Left renal cortex interstitium (tissue), 4 donors: Measurements from ENCODE around the gene STIM2. TPM values are rescaled to one million over a fixed set of nuclear protein-coding genes. Genes with fewer than 3 reads are reported as not detected.
A peak's percentile ranks its signal among the peaks of the same experiment; 100 is the strongest.

Experiments
- DNase-seq, 4 donors: peaks; one replicate each; pipeline ENCODE4 v3.0.0-alpha.2; 2013; ENCODE audit warnings: low read depth in 4 of 4, low spot score in 2 of 4, missing footprints in 1 of 4
- polyA plus RNA-seq, 4 donors: library from polyadenylated mRNA; unstranded; fragments of 120-200 nt; gene quantifications; one replicate each; pipeline ENCODE4 v1.2.1, GENCODE V29; 2013; ENCODE audit not compliant: insufficient read length in 4 of 4

STIM2 gene
- polyA plus RNA-seq, 4 donors, result 30.2 to 45.4 (median 40.7) TPM

DNA sequence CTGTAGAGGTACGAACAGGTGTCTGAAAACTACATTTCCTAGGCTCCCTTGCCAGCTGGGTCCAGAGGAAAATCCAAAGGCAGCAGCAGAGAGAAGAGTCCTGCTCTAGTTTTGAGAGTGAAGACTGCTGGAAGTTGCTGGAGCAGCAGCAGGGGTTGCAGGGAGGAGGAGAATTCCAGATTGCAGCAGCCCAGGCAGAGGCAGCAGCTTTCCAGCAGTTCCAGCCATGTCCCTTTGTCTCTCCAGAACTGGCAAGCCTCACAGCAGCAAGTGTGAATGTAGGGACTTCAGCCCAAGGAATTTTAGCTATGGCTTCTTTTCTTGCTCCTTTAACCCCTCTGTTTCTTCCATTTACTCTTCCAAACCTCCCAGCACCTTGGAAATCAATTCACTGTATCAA lies 24.1 kb upstream of the STIM2 start:
- DNase-seq, result no peak

DNA sequence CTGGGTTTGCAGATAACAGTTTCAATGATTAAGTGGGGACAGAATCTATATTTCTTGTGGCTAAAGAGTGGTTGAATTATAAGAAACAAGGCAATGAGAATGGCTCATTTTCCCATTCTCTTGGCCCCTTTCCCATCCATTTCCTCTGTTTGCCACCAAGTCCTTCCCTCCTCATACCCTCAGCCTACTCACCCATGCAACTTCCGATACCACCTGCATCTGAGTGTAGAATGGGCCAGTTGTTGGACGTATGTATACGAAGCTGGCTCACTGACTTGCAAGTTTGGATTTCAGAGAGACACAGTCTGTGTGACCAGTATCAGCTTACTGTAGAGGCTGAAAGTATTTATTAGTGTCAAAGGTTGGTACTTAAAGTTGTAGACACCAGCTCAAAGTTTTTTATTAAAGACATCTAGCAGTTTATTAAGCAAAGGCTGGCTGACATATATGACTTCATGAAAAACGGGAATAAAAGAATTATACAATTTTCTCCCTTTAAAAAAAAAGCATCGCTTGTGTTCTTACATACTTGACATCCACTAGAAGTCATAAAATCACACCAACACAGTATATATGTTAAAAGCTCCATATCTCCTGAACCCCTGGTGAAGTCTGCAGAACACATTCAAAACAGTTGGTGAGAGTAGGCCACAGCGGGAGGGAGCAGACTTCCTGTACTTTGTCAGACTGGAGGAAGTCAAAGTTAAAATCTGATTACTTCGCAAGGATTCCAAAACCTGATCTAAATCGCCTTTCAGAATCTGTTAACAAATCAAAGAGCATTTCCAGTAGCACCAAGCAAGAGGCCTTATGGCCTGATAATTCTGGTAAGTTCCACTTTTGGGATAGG lies 22.4 kb upstream of the STIM2 start:
- no peak for DNase-seq

DNA sequence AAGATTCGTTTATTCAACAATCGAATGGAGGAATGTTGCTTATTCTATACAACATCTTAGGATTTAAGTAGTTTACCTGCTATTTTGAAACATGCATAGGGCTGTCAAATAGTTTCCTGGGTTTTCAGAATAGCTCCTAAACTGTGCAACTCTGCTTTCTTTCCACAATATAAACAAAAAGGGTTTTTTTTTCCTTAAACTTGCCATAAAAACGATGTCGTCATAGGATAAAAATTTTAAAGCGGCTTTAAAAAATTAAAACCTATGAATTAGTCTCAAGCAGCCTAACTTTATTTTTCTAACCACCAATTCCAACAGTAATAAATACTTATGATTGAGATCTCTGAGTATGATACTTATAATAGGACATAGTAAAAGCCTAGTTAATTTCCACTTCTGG lies 21.6 kb upstream of the STIM2 start:
- no peak for DNase-seq

DNA sequence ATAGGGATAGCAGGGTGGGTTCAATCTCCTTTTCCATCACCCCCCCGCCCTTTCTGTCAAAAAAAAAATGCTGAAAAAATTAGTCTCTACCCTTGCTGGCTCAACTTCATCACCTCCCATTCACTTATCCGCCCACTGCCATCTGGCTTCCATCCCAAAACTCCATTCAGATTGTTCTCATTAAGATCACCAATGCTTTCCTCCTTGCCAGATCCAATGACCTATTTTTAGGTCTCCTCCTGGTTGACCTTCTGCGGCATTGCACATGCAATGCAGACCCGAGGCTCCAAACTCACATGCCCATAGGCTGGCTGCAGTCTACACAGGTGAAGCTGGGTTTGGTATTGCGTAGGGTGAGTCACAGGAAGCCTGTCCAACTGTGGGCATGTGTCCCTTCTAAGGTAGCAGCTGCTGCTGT lies 21.1 kb upstream of the STIM2 start:
- DNase-seq, result no peak

DNA sequence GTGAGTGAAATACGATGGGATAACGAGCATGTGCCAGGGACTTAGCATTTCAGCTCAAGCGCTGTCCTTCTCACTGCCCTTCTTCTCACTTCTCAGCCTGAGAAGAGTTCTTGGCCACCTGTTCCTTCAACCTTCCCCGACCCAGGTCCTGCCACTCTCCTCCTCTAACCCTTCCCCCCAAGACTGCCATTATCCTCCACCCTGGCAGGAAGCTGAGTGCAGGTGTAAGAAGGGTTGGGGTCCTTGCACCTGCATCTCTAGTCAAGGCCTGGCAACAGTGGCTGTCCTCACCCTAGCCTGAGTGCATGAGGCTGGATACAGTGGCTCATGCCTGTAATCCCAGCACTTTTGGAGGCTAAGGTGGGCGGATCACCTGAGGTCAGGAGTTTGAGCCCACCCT lies 19.9 kb upstream of the STIM2 start:
- DNase-seq, result no peak

DNA sequence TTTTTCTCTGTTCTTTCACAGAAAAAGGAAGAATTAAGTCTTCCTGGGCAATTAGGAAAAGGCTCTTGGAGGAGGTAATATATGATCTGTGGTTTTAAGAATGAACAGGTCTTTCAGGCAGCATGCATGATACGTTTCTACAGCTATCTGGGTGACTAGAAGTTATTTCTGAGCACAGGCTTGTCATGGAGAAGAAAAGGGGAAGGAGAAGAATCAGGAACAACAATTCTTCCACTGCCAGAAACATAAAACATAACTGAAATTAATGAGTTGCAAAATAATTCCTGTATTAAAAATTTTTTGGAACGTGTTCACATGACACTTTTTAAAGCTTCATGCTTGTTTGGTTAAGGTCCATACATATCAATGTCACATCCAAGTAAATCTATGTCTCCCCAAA lies 17.7 kb upstream of the STIM2 start:
- DNase-seq, result no peak

DNA sequence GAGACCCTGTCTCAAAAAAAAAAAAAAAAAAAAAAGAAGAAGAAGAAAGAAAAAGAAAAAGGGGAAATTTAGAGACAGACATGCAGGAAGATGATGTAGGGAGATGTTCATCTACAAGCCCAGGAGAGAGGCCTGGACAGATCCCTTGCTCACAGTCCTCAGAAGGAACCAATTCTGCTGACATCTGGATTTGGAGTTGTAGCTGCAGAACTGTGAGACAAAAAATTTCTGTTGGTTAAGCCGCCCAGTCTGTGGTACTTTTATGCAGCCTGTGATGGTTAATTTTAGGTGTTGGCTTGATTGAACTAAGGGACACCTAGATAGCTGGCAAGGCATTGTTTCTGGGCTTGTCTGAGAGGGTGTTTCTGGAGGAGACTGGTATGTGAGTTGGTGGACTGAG lies 10.1 kb upstream of the STIM2 start:
- no peak for DNase-seq

DNA sequence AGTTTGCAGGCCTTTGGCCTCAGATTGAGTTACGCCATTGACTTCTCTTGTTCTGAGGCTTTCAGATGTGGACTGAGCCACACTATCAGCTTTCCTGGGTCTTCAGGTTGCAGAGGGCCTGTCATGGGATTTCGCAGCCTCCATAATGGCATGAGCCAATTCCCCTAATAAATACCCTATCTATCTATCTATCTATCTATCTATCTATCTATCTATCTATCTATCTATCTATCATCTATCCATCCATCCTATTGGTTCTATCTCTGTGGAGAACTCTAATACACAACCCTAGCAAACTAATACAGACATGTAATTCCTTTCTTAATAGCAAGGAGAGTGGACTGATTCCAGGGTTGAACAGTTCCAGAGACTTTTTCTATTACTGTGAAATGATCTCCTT lies 9.5 kb upstream of the STIM2 start:
- no peak for DNase-seq

DNA sequence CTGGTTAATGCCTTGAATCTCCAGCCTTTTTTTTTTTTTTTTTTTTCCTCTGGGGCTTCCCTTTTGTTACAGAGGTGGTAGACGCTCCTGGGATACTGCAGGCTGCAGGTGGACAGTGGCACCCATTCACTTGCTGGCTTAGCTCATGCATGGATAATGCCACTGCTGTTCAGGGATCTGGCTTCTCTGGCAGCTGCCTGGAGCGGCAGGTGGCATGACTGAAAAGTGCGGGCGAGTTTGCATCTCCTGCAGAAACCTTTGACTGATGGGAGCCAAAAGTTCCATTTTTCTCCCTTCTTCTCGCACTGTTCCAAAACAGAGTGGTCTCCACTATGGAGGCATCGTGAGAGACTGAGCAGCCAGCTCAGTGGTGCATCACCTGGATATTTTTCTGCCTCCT lies 5.9 kb upstream of the STIM2 start:
- DNase-seq, result no peak

DNA sequence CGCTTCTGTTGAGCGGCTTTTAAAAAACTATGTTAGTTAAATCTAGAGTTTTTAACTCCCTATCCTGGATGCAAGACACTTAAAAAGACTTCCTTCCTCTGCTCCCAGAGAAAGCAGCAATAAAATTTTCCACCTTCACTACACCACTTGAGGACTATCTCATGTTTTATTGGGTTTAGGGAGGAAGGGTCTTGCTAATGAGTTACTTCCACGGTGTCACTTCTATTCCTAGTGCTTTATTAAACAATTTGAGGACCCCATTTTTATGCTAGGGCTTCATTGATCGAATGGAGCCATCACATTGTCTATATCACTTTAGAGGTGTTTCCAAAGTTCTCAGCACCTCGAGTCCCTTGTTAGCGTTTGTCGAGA lies 3.7 kb upstream of the STIM2 start:
- no peak for DNase-seq

DNA sequence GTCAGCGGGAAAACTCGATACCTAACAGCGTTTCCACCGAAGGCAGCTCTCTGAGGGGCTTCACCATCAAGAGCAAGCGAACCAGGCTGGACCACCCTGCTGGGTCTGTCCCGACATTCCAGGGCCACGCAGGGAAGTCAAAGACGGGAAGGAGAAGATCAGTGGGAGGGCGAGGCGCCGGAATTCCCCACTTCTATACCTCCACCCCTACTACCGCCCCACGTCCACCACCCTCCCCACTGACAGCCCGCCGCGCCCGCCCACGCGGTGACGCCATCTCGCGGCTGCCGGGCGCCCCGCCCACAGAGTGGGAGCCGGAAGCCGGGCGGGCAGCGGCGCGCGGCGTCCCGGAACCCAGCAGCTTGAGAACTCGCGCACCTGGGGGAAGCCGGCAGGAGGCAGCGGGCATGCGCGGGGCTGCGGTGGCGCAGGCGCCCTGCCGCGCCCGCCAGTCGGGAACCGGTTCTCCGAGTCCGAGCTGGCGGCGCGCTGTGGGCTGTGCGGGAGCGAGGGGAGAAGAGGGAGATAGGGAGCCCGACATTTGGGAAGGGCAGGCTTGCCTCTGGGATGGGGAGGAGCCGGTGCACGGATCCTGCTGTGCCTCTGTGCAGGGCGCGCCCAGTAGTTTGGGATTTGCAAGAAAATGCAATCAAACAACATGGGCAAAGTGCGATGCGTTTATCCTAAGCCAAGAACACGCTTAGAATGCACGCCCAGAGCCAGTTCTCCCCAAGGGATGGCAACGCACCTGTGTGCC lies 3.2 kb upstream of the STIM2 start:
- DNase-seq, result peak in 3 of 4 donors; percentile 70 to 78 (median 77)

DNA sequence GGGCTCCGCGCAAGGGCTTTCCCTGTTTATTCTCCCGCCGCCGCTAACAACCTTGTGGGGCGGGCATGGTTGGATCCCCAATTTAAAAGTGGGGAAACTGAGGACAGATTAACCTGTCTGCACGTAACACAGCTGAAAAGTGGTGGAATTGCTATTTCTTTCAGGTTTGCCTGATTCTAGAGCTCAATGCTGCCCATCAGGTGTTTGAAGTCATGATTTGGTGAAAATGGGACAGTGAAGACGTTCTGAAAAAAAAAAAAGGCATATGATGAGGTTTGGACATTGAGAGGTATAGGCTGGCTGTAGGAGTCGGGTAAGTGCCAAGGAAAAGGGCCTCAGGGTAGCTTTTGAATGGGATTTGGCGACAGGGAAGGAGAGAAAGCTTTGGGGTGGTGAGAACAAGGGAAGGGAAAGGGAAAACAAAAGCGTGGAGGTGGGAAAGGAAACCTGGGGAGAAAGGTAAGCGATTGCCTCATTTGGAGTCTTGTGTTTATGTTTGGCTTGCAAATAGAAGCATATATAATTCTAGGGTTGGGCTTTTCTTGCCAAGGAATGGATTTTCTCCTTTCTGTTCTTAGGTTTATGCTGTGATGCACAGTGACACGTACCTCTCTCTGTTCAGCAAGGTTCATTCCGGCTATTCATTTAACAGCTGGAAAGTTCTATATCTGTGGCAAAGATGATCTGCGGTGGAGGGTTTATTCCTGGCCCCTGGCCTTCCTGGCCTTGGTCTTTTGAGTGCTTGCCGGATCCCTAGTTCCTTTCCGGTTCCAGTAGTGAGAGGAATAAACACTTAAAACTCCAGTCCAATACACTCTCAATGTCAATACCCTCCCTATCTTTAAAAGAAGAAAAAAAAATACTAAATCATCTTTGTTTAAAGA lies 2.4 kb upstream of the STIM2 start:
- no peak for DNase-seq

DNA sequence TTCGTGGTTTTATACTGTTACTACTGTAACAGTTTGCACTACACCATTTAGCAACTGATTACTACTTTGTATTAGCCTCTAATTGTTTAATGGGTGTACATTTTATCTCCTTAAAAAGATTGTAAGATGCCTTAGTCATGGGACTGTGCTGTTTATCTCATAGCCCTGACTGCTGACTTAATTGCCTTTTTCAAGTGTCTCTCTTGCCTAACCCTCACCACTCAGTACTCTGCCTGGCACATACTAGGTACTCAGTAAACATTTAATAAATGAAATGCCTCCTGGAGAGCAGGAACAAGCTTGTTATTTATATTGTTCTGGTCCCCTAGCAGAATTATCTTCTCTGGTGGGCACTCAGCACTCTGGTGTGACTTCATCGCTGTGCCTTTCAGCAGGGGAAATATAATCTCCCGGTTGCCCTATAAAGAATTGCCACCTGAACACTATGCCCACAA lies 1.7 kb upstream of the STIM2 start:
- no peak for DNase-seq

DNA sequence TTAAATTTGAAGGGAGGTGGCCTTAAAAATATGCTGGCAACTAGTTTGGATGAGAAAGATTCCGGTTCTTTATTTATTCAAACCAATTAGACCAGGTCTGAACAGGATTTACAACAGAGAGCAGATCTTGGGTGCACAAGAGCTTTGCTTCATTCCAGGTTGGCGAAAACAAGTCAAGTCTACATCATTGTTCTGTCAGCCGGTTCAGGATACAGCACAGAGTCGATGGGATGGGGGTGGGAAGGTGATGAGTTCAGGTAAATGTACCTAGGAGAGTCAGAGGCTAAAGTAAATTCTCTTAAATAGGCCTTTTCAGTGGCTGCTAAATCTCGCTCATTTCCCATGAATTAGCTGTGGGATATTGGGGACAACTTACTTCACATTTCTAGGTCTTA lies 882 bp upstream of the STIM2 start:
- no peak for DNase-seq

DNA sequence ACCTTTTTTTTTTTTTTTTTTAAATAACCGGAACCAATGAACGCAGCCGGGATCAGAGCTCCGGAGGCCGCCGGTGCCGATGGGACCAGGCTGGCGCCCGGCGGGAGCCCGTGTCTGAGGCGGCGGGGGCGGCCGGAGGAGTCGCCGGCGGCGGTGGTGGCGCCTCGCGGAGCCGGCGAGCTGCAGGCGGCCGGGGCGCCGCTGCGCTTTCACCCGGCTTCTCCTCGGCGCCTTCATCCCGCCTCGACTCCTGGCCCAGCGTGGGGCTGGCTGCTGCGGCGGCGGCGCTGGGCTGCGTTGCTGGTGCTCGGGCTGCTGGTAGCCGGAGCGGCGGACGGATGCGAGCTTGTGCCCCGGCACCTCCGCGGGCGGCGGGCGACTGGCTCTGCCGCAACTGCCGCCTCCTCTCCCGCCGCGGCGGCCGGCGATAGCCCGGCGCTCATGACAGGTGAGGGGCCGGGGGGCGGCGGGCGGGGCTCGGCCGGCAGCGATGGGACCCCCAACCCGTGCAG lies 337 bp downstream of the STIM2 start:
- no peak for DNase-seq

DNA sequence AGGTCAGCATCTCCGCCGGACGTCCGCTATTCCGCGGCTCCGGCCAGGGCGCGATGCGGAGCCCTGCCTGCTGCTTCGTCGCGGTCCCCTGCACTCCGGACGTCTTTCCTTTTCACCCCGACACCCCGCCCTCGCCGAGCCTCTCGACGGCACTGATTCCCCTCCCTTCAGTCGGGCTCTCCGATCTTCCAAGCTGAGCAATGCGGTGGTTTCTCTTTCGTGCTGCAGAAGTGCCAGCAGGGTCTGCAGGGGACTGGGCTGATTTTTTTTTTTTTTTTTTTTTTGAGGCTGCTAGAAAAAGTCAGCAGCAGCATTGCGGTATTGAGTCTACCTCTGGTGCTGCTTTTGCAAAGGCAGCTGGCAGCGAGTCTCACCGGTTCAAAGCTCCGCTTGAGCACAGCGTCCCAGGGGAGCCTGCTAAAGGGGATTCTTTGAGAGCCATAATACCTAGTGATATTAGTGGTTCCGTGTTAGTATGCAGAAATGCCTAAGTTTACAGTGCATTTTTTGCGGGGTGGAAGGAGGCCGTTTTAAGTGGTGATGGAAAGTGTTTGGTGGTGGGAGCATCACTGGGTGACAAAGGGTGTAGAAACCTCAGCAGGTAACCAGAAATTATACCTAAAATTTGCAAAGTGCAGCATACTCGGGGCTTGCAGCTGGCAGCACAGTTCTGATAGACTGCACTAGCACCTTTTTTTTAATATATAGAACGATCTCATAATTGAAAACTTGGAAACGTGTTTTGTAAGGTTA lies 969 bp downstream of the STIM2 start:
- peak in 2 of 4 donors; percentile 68 to 70 for DNase-seq

DNA sequence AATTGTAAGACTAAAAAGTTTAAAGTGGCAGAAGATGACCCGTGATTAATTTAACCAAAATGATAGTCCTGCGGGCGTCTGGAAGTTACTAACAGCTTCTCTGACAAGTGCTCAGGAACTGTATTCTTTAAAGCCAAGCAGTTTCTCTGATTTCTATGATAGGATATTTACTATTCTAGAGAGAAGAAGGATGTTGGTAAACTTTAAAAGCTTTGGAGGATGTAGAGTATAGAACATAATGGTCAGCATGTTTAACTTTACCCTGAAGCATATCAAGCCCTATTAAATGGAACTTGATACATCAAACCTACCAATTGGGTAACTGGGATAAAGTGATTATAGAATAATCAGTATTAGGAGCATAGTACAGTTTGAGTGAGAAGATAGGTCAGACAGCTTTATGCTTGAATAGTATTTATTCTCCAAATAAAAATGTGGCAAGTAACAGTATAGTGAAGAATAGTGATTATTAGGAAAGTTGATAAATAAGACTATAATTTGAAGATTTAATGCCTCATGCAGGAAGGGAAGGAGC lies 1.8 kb downstream of the STIM2 start:
- no peak for DNase-seq

DNA sequence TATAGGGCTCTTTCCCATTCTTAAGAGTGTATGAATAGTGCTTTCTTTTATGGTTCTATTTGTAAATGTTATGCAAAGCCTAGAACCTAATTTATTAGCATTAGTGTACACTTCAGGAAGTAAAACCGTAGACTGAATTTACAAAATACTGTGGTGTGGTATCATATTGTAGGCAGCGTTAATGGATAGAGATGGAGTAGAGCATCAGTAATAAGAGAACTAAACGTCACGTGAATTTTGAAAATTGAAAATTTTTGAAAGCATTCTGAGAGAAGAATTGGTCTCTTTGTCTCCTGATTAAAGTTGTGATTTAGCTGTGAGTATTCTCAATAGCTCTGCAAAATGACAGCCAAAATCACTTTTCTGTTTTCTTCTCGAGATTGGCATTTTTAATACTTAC lies 2.9 kb downstream of the STIM2 start:
- no peak for DNase-seq

DNA sequence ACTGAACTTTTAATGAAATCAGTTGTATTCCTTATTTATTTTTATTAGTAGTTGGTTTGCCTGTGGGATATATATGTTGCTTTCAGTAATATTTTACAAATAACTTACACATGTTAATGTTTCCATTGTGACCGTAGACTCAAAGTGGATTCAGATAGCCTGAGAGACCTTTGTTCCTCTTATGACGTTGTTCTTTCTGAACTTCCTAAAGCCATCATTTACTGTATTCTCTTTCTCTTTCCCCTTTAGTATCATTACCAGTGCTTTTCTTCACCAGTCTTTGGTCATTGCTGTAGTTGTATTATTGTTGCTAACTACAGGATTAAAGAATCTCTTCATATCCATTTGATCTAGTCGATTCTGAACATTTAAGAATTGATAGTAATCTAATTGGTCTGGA lies 4.3 kb downstream of the STIM2 start:
- no peak for DNase-seq

DNA sequence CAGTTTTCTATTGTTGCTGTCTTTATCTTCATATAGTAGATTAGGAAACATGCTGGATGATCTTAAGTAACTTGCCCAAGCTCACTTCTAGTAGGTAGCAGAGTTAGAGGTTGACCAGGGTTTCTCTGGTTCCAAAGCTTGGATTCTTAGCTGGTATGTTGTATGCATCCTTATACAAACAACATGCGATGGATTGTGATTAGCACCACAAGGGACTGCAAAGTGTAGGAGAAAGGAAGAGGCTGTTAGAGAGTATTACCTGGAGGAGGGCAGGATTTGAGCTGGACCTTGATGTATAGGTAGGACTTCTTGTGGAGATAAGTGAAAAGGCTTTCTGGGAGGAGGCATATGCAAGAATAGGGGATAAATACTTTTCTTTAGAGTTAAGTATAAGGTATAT lies 5.6 kb downstream of the STIM2 start:
- no peak for DNase-seq
